CD4-positive, alpha-beta T cell treated with Interleukin-2 at 100 ng/mL for 4 hours (primary cell): ENCODE results near the gene EPS8L2.

Source experiments
- DNase-seq: peaks from one replicate; pipeline ENCODE4 v3.0.0-alpha.2; 2020; ENCODE audit warnings: low spot score

The EPS8L2 gene

GRCh38 chr11:705646-706438 is at the start of gene EPS8L2:
Gene EPS8L2, plus strand, starts transcription at chr11:706231. Its CDS starts 3,177 bp downstream, at chr11:709408.
- no peak for DNase-seq

GRCh38 chr11:656426-656825 is 49.6 kb upstream of the EPS8L2 start:
- no peak for DNase-seq

- no peak for DNase-seq
Observed at GRCh38 chr11:656866-657265, 49.2 kb upstream of the EPS8L2 start.

GRCh38 chr11:657691-658126 is 48.3 kb upstream of the EPS8L2 start:
- no peak for DNase-seq

- no peak for DNase-seq
Observed at GRCh38 chr11:659532-660085, 46.4 kb upstream of the EPS8L2 start.

GRCh38 chr11:660281-660680 is 45.8 kb upstream of the EPS8L2 start:
- no peak for DNase-seq

GRCh38 chr11:660681-661444 is 45.2 kb upstream of the EPS8L2 start:
- DNase-seq = no peak

- DNase-seq = peak; percentile 32
Observed at GRCh38 chr11:662689-663274, 43.2 kb upstream of the EPS8L2 start.

- DNase-seq = no peak
Observed at GRCh38 chr11:665062-665703, 40.8 kb upstream of the EPS8L2 start.

- no peak for DNase-seq
Observed at GRCh38 chr11:665704-666281, 40.2 kb upstream of the EPS8L2 start.

GRCh38 chr11:673866-674265 is 32.2 kb upstream of the EPS8L2 start:
- no peak for DNase-seq

- DNase-seq = no peak
Observed at GRCh38 chr11:674406-674805, 31.6 kb upstream of the EPS8L2 start.

- DNase-seq = no peak
Observed at GRCh38 chr11:678297-678696, 27.7 kb upstream of the EPS8L2 start.

- DNase-seq = no peak
Observed at GRCh38 chr11:679271-680207, 26.5 kb upstream of the EPS8L2 start.

GRCh38 chr11:680476-680875 is 25.6 kb upstream of the EPS8L2 start:
- DNase-seq = no peak

GRCh38 chr11:680970-681369 is 25.1 kb upstream of the EPS8L2 start:
- DNase-seq = no peak

- no peak for DNase-seq
Observed at GRCh38 chr11:686451-687243, 19.4 kb upstream of the EPS8L2 start.

GRCh38 chr11:687751-688150 is 18.3 kb upstream of the EPS8L2 start:
- no peak for DNase-seq

GRCh38 chr11:688681-689080 is 17.4 kb upstream of the EPS8L2 start:
- DNase-seq = no peak

GRCh38 chr11:689625-690024 is 16.4 kb upstream of the EPS8L2 start:
- DNase-seq = no peak
